HFFc6 (cell line): Measurements from ENCODE around the gene SLC16A10. TPM values are rescaled to one million over a fixed set of nuclear protein-coding genes. Genes with fewer than 3 reads are reported as not detected.

Experiments
- DNase-seq: peaks from one replicate; pipeline ENCODE4 v3.0.0-alpha.2; 2018
- H3K27ac Mint-ChIP-seq: 2 replicates; pipeline ENCODE4 v1.8.0; 2020; ENCODE audit warnings: mild to moderate bottlenecking, mixed read lengths
- H3K27me3 Mint-ChIP-seq: 2 replicates; pipeline ENCODE4 v1.8.0; 2021; ENCODE audit warnings: mild to moderate bottlenecking, moderate library complexity, mixed read lengths; ENCODE audit not compliant: insufficient read depth
- H3K36me3 Mint-ChIP-seq: 2 replicates; pipeline ENCODE4 v1.8.0; 2021; ENCODE audit warnings: low read depth, mixed read lengths
- H3K4me1 Mint-ChIP-seq: 2 replicates; pipeline ENCODE4 v1.8.0; 2020; ENCODE audit warnings: low read depth, mixed read lengths
- H3K4me3 Mint-ChIP-seq: 2 replicates; pipeline ENCODE4 v1.8.0; 2020; ENCODE audit warnings: mild to moderate bottlenecking, moderate library complexity, mixed read lengths
- H3K9me3 Mint-ChIP-seq: 2 replicates; pipeline ENCODE4 v1.8.0; 2020; ENCODE audit warnings: mild to moderate bottlenecking, mixed read lengths
- CTCF ChIP-seq: fragments of 200-600 bp; sonication (generic); IDR thresholded peaks from 2 replicates; pipeline ENCODE4 v1.5.0; 2021; ENCODE audit warnings: antibody characterized with exemption, mild to moderate bottlenecking
- total RNA-seq, 6 experiments: library from RNA; stranded (reverse); fragmentation: NEBNext Ultra II Directional; extraction: Animal tissue kit (Norgen Biotek cat#: 25700); gene quantifications; 2 replicates in 1 of 6; 3 replicates in 5 of 6; pipeline ENCODE4 v1.2.3, GENCODE V29; 2021

Gene SLC16A10
- total RNA-seq, 6 experiments from 2014 or later: not detected

GRCh38 chr6:111114482-111114881, 27.2 kb downstream of the SLC16A10 start:
- H3K4me3 Mint-ChIP-seq: no peak overlapping the region
- no peak for DNase-seq

GRCh38 chr6:111118826-111119225, 31.5 kb downstream of the SLC16A10 start:
- Mint-ChIP-seq H3K4me1 (peaks cover 4% of the 10 kb centered on the region), H3K36me3 (no peaks in the 10 kb centered on the region), H3K27me3 (peaks cover 10% of the 10 kb centered on the region), H3K4me3 (no peak overlapping the region), H3K27ac (no peak overlapping the region), H3K9me3 (no peaks in the 10 kb centered on the region)
- TF ChIP-seq CTCF: no peak
- DNase-seq: no peak

More at GRCh38 chr6:111114482-111114881, 27.2 kb downstream of the SLC16A10 start:
- H3K36me3 Mint-ChIP-seq: no peaks in the 10 kb centered on the region
- peaks cover 4% of the 10 kb centered on the region; the same call in 1 of the 2 replicates for H3K27me3 Mint-ChIP-seq
- H3K4me1 Mint-ChIP-seq: peaks cover 11% of the 10 kb centered on the region
- no peak for TF ChIP-seq CTCF
- H3K27ac Mint-ChIP-seq: no peak overlapping the region
- H3K9me3 Mint-ChIP-seq: no peaks in the 10 kb centered on the region

DNA sequence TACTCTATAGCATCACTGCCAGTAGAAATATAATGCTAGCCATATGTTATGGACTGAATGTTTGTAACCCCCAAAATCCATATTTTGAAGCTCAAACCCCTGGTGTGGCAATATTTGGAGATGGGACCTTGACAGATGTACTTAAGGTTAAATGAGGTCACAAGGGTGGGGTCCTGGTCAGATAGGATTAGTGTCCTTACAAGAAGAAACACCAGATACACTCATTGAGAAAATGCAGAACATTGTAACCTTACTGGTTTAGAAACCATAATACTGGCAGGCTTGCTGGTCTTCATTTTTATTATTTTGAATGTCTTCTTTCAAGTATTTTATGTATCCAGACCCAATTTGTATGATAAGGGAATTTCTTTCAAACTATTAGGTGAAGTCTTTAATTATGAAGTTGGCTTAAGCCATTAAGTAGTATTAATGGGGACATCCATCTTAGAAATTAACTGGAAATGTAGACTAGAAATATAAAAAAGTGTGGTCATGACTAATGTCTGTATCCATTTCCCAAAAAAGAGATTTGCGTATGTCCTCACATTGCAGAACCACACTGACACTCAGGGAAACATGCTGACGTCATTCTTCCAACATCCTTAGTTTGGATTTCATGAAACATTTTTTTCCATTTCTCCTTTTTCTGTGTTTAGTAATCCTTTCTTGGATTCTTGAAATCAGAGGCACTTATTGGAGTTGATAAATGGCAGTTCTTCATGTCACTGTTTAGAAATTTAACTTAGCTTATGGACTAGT, 32.4 kb downstream of the SLC16A10 start:
- no peaks in the 10 kb centered on the region for H3K36me3 Mint-ChIP-seq
- H3K27ac Mint-ChIP-seq: no peak overlapping the region
- TF ChIP-seq CTCF: no peak
- H3K9me3 Mint-ChIP-seq: no peaks in the 10 kb centered on the region
- no peaks in the 10 kb centered on the region for H3K4me1 Mint-ChIP-seq
- DNase-seq: no peak
- H3K27me3 Mint-ChIP-seq: peaks cover 12% of the 10 kb centered on the region
- H3K4me3 Mint-ChIP-seq: no peak overlapping the region

DNA sequence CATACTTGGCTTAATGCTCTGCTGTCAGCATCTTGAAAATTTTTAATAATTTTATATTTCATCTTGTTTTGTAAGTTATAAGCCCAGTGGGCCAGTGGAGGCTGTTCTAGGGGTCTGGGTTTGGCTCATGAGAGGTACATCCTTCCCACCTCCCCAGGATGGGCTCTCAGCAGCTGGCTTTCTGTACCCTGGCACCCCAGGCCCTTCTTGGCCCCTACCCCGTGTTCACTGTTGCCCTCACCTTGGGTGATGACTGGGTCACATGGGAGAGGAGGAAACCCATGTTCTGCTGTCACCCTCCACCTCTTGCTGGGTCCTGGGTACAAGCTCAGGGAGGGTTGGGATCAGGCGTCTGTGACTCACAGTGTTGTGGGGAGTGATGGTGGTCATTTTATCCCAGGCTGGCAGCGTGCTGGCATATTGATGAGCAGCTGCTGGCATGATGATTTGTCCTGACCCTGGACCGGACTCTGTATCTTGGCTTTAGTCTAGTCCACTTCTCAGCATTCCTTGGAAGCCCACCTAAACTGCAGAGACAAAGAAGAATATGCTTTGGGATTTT, 34.6 kb downstream of the SLC16A10 start:
- Mint-ChIP-seq H3K27me3 (peaks cover 12% of the 10 kb centered on the region), H3K4me3 (no peak overlapping the region), H3K4me1 (no peaks in the 10 kb centered on the region), H3K36me3 (no peaks in the 10 kb centered on the region), H3K9me3 (no peaks in the 10 kb centered on the region), H3K27ac (no peak overlapping the region)
- TF ChIP-seq CTCF: no peak
- no peak for DNase-seq

- Mint-ChIP-seq H3K36me3 (no peaks in the 10 kb centered on the region), H3K27me3 (peaks cover 12% of the 10 kb centered on the region), H3K27ac (no peak overlapping the region), H3K9me3 (no peaks in the 10 kb centered on the region), H3K4me3 (no peak overlapping the region), H3K4me1 (no peaks in the 10 kb centered on the region)
- DNase-seq: no peak
- TF ChIP-seq CTCF: no peak
Observed at GRCh38 chr6:111122458-111123286, 35.4 kb downstream of the SLC16A10 start.
